ENCODE measurements around the gene OGDH. TPM values are rescaled to one million over a fixed set of nuclear protein-coding genes. Genes with fewer than 3 reads are reported as not detected.
"Not testable (repeated sequence)": the region's sequence is repeated elsewhere in the genome, so short reads cannot be mapped to it uniquely, and the experiment has no call there.

The OGDH gene
- total RNA-seq, 1 experiment from 2014 or later: 47.9 TPM

DNA sequence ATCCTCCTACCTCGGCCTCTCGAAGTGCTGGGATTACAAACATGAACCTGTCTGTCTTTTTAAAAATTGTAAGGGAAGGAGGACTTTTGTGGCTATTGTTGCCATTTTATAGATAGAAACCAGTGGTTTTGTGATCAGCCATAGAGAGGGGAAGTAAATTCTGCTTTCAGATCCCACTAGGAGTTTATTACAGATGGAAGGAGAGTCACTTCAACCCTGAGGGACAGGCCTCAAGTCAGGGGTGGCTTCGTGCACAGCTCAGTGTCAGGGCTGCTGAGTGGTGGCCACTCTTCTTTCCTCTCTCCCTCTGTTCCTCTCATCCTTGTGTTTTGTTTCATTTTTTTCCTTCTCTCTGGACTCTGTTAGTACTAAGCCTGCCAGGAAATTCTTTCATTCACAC, 60.8 kb downstream of the OGDH start:
- DNase-seq (ENCODE audit: low read depth): no peak

DNA sequence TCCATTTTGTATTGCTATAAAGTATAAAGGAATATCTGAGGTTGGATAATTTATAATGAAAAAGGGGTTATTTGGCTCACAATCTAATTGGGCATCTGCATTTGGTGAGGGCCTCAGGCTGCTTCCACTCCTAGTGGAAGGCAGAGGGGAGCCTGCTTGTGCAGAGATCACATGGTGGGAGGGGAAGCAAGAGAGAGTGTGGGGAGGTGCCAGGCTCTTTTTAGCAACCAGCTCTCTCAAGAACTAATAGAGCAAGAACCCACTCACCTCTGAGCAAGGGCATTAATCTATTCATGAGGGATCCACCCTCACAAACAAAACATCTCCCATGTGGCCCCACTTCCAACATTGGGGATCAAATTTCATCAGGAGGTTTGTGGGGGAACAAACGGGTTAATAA, 64.6 kb downstream of the OGDH start:
- no peak for DNase-seq (ENCODE audit: low read depth)

DNA sequence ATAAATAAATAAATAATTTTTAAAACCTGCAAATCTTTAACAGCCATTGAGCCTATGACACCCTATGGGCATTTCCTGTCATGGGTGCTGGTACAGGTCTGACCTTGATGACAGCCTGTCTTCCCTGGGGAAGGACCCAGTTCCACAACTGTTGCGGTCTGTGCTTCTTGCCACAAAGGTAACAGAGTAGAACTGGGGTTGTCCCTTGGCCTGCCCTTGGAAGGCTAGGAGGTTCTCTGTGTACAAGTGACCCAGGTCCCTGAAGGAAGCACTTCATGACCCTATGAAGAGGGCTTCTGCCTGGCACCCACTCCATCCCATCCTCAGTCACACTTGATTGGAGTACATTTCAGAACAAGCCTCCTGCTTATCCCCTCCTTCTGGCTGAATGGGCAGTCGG, 66.9 kb downstream of the OGDH start:
- DNase-seq (ENCODE audit: low read depth): no peak

DNA sequence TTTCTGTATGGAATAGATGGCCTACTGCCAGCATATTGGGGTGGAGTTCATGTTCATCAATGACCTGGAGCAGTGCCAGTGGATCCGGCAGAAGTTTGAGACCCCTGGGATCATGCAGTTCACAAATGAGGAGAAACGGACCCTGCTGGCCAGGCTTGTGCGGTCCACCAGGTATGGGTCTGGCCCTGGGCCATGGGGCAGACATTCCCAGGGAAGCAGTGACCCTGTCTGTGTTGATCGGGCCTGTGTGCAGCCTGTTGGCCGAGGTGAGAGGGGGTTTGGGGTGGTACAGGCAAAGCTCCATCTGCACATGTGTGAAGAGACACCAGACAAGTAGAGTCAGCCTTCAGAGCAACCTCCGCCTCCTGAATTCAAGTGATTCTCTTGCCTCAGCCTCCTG, 67.3 kb downstream of the OGDH start:
- no peak for DNase-seq (ENCODE audit: low read depth)

DNA sequence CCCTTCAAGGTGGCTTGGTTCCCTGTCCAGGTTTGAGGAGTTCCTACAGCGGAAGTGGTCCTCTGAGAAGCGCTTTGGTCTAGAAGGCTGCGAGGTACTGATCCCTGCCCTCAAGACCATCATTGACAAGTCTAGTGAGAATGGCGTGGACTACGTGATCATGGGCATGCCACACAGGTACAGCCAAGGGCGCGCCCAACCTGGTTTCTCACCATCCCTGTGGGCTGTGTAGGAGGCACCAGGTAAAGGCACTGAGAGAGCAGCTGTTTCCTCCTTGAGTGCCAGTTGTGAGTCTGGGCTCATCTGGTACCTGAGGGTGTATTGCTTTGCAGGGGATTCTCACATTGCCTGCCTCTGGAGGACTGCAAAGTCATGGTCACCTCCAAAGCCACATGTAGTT, 68.0 kb downstream of the OGDH start:
- DNase-seq (ENCODE audit: low read depth): no peak

DNA sequence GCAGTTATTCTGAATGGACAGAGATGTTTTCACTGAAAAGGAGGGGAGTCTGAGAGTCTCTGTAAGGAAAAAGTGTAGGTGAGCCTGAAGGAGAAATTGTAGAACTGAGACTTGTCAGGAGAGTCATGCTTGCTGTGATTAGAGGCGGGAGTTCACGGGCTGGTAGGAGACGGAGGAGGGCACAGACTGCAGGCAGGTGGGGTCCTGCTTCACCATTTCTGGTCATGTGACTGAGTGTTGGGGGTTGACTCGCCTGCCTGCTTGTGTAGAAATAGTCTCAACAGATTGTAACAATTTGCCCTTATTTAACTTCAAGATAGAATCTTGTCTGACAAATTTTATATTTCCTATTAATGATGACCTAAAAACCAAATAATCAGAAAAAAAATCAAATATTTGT, 70.3 kb downstream of the OGDH start:
- DNase-seq (ENCODE audit: low read depth): no peak

DNA sequence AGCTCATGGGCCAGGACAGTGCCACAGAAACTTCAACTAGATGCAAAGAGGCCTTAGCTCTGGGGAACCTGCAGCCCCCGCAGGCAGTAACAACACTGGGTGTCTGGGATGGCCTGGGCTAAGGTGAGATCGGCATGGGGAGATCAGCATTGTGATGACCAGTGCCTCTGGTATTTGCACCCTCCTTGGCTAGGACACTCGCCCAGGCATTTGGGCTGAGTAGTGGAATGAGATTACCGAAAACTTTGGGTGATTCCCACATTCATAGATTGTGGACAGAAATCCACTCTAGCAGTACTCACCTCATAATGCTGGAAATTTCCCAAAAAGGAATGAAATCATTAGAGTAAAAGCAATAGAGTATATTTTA, 71.7 kb downstream of the OGDH start:
- DNase-seq (ENCODE audit: low read depth): peak; percentile 10

DNA sequence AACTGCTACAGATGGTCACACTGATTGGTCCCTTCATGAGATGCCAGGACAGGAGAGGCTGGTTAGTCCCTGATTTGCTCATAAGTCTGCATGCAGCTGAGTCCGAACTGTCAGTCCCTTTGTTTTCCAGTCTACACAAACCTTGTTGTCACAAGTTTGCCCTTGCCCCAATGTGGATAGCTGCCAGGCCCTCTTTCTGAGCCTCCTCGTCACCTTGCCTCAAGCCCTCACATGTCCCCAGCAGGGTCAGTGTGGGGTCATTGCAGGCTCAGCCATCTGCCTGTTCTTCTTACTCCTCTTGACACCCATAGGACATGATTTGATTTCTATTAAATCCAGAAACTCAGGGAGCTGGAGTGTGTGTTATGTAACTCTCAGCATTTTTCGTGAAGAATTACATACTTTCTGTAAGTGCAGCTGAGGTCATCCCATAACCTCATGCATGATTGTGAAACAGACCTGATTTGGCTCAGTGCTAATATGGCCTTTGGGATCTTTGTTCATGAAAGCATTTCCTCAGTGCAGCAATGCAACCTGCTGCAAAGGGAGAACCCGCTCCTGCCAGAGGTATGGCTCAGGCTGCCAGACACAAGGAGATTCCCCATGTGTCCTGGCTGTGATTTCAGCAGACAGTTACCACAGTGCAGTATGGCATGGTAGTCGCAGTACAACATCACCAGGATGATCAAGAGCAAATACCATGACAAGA, 72.2 kb downstream of the OGDH start:
- peak; percentile 61 for DNase-seq (ENCODE audit: low read depth)

DNA sequence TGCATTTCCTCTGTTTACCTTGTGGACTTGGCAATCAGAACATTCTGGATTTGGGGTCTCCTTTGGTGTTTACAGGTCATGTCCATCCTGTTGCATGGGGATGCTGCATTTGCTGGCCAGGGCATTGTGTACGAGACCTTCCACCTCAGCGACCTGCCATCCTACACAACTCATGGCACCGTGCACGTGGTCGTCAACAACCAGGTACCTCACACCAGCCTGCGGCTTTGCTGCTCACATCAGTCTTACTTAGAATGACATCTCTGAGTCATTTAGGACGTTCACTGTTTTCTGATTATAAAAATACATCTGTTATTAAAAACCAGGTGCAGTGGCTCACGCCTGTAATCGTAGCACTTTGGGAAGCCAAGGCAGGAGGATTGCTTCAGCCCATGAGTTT, 75.2 kb downstream of the OGDH start:
- DNase-seq (ENCODE audit: low read depth): no peak

DNA sequence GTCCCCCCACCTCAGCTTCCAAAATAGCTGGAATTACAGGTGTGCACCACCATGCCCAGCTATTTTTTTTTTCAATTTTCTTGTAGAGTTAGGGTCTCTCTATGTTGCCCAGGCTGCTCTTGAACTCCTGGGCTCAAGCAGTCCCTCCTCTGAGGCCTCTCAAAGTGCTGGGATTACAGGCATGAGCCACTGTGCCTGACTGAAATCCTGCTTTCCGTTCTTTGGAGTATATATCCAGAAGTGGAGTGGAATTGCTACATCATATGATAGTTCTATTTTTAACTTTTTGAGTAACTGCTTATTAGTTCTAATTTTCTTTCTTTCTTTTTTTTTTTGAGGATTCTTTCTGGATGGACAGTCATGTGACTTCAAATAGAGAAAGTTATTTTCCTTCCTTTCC, 79.3 kb downstream of the OGDH start:
- DNase-seq (ENCODE audit: low read depth): no peak

DNA sequence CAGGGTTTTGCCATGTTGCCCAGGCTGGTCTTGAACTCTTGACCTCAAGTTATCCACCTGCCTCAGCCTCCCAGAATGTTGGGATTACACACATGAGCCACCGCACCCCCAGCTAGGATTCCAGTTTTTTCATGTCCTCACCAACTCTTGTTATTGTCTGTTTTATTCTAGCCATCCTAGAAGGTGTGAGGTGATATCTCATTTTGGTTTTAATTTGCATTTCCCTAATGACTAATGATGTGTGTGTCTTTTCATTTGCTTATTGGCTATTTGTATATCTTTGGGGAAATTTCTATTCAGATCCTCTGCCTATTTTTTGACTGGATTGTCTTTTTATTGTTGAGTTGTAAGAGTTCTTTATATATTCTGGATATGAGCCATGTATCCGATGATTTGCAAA, 83.0 kb downstream of the OGDH start:
- no peak for DNase-seq (ENCODE audit: low read depth)

DNA sequence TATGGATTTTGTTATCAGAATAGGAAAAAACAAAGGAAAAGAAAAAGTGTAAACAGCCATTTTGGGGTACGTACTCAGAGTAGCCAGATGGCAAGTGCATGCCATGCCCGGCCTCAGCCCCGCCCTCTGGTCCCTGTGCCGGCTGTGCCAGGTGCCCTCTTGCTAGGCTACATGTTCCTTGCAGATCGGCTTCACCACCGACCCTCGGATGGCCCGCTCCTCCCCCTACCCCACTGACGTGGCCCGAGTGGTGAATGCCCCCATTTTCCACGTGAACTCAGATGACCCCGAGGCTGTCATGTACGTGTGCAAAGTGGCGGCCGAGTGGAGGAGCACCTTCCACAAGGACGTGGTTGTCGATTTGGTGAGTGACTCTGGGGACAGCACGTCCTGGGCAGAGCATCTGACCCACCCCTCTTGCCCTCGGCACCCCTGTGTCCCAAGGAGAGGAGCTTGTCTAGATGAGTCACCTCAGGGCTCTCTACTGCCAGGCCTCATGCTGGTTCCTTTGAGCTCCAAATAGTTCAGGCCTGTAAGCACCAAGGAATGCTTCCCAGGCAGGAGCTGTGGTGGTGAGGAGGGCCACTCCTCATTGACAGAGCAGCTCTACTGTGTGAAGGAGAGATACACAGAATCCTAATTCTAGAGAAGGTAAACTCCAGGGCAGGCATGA, 87.3 kb downstream of the OGDH start:
- peak; percentile 41 for DNase-seq (ENCODE audit: low read depth)

DNA sequence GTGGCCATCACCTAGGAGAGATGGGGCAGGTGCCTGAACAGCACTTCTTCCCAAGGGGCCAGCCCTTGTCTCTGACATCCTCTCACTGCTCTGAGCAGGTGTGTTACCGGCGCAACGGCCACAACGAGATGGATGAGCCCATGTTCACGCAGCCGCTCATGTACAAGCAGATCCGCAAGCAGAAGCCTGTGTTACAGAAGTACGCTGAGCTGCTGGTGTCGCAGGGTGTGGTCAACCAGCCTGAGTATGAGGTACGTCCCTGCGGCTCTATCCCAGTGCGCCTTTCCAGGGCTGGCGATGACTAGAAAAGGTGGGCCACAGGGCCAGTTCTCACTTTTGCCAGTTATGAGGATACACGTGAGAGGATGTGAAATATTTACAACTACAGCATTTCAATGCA, 87.9 kb downstream of the OGDH start:
- no peak for DNase-seq (ENCODE audit: low read depth)

DNA sequence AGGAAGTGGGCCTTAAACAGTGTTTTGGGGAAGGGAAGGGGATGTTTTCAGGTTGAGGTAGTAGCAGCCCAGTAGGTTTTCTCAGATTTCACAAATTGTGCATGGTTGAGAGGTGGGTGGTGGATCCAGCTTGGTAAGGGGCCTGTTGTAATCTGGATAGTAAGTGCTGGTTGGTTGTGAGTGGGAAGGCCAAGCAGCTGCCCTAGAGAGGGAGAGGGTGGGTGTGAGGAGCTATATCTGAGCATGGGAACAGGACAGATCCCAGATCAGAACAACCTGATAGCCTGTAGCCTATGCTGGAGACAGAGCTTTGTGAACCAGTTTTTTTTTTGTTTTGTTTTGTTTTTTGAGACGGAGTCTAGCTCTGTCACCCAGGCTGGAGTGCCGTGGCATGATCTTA, 88.3 kb downstream of the OGDH start:
- DNase-seq (ENCODE audit: low read depth): no peak

DNA sequence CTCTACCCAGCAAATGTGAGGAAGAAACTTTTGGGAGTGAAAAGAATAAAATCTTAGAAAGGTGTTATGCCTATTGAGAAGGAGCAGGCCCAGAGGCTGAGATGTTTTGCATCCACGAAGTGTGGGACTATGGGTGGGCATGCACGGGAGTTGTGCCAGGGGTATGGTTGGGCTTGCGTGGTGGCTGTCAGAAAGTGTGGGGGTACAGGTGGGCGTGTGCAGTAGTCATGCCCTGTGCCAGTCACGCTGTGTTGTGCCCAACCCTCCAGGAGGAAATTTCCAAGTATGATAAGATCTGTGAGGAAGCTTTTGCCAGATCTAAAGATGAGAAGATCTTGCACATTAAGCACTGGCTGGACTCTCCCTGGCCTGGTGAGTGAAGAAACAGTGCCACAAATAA, 89.3 kb downstream of the OGDH start:
- no peak for DNase-seq (ENCODE audit: low read depth)

DNA sequence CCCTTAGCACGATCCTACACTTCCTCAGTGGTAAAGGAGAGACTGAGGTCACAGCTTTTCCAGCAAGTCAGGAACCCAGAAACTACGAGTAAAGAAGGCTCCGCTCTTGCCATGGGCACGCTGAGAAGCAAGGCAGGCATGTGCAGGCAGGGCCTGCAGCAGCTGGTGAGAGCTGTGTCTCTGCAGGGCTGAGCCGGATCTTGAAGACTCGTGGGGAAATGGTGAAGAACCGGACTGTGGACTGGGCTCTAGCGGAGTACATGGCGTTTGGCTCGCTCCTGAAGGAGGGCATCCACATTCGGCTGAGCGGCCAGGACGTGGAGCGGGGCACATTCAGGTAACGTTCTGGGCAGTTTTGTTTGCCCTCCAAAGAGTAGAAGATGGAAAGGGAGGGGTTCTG, 90.3 kb downstream of the OGDH start:
- DNase-seq (ENCODE audit: low read depth): no peak

DNA sequence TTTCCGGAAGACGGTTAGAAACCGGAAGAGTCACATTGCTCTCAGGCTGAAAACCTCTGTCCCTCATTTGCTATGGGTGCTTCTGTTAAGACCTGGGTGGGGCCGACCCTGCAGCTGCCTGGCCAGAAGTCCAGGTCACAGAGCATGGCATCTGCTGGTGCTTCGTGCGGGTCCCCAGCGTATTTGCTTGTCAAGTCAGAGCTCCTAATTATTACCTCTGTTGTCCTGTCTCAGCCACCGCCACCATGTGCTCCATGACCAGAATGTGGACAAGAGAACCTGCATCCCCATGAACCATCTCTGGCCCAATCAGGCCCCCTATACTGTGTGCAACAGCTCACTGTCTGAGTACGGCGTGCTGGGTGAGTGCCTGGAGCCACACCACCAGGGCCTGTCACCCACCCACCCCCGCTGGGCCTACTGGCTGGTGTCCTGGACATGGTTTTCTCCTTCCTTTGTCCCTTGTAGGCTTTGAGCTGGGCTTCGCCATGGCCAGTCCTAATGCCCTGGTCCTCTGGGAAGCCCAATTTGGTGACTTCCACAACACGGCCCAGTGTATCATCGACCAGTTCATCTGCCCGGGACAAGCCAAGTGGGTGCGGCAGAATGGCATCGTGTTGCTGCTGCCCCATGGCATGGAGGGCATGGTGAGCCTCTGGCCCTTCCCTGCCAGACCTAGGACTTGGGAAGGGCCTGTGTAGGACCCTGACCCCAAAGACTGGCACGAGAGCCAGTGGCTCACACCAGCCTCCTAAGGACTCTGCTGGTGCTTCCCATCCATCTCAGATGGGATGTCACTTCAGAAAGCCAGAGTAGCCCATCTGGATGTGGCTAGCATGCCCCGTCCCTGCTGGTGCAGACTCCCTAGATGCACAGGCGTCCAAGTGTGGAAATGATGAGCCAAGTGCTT, 91.0 kb downstream of the OGDH start:
- DNase-seq (ENCODE audit: low read depth): no peak

DNA sequence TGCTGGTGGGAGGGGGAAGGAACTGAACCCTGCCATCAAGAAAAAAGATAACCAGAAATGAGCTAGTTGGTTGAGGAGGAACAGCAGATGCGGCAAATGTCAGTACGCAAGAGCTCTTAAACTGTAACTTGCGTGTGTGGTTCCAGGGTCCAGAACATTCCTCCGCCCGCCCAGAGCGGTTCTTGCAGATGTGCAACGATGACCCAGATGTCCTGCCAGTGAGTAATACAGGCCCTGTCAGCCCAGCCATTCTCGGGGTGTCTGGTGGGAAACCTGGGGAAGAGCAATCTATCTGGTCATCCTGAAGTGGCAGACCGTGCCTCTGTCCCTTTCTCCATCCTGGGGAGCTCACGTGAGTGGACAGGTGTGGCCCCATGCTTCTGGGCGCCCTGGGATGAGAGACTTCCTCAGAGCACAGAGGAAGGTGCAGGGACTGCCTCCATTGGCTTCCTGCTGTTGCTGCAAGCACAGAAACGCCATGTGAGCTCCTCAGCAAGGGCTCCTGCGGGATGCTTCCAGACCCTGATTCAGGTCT, 91.7 kb downstream of the OGDH start:
- no peak for DNase-seq (ENCODE audit: low read depth)

DNA sequence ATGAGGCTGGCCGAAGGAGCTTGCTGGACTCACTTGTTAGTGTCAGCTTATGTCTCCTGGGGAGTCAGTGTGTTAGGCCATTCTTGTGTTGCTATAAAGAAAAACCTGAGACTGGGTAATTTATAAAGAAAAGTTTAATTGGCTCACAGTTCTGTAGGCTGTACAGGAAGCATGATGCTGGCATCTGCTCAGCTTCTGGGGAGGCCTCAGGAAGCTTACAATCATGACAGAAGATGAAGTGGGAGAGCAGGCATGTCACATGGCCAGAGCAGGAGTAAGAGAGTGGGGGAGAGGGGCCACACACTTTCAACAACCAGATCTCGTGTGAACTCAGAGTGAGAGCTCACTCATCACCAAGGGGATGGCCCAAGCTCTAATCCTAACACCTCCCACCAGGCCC, 93.2 kb downstream of the OGDH start:
- not testable (repeated sequence) for DNase-seq (ENCODE audit: low read depth)

DNA sequence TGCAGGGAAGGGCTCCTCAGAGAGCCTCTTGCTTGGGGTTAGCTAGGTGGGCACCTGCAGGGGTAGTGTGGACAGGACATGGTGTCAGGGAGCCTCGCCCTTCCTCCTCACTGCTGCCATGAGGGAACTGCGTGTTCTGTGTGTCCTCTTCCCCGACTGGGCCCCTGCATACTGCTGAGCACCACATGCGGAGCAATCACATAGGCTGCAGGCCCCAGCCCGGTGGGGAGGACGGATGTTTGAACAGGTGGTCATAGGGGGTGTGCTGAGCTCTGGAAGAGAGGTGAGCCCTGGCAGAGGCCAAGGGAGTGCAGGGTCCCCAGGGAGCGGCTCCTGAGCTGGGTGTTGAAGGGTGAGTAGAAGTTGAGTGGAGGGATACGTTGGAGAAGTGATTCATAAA, 93.9 kb downstream of the OGDH start:
- no peak for DNase-seq (ENCODE audit: low read depth)

DNA sequence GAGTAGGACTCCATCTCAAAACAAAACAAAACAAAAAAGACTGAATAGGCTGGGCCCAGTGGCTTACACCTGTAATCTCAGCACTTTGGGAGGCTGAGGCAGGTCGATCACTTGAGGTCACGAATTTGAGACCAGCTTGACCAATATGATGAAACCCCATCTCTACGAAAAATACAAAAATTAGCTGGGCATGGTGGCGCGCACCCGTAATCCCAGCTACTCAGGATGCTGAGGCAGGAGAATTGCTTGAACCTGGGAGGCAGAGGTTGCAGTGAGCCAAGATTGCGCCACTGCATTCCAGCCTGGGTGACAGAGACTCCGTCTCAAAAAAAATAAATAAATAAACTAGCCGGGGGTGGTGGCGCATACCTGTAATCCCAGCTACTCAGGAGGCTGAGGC, 97.0 kb downstream of the OGDH start:
- DNase-seq (ENCODE audit: low read depth): not testable (repeated sequence)

DNA sequence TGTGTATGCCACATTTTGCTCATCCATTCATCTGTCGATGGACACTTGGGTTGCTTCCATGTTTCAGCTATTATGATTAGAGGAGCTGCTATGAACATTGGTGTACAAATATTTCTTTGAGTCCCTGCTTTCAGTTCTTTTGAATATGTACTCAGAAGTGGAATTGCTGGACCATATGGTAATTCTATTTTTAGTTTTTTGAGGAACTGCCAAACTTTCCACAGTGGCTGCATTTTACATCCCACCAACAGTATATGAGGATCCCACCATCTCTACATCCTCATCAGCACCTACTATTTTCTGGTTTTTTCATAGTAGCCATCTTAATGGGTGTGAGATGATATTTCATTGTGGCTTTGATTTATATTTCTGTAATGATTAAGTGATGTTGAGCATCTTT, 97.5 kb downstream of the OGDH start:
- no peak for DNase-seq (ENCODE audit: low read depth)

DNA sequence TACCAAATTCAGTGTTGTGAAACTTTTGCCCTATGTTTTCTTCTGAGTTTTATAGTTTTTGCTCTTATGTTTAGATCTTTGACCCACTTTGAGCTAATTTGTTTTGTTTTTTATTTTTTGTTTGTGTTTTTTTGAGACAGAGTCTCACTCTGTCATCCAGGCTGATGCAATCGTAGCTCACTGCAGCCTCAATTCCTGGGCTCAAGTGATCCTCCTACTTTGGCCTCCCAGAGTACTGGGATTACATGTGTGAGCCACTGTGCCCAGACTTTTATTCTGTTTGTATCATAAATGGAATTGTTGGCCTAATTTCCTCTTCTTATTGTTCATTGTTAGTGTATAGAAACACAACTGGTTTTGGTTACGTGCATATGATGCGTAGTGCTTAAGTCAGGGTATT, 99.0 kb downstream of the OGDH start:
- no peak for DNase-seq (ENCODE audit: low read depth)

All from RPMI7951 (cell line).